OCI-LY7 (cell line): ENCODE data around the gene SH3TC1. TPM values are rescaled to one million over a fixed set of nuclear protein-coding genes. Genes with fewer than 3 reads are reported as not detected.

Experiments
- BruUV-seq: library from RNA; stranded (reverse); fragments of 400-500 nt; replicated peaks from 2 replicates; lab custom pipeline; 2021; lab: Mats Ljungman, UMichigan
- CTCF ChIA-PET: fragments of 300-600 bp; sonication (Branson Sonifier 250); formaldehyde crosslinking; loops from one replicate; lab custom pipeline; 2022; ENCODE audit warnings: antibody characterized with exemption; ENCODE audit not compliant: unreplicated experiment; lab: Charles Lee
- POLR2A ChIA-PET: fragments of 300-600 bp; sonication (Branson Sonifier 250); formaldehyde crosslinking; loops from one replicate; lab custom pipeline; 2022; ENCODE audit warnings: antibody characterized with exemption; lab: Charles Lee
- DNase-seq: peaks from one replicate; pipeline ENCODE4 v3.0.0-alpha.2; 2015; ENCODE audit warnings: low spot score
- H2AFZ ChIP-seq: fragments of 200-600 bp; sonication (generic), shearing (Covaris generic); 2 replicates; pipeline ENCODE4 v1.6.1; 2014; ENCODE audit warnings: mild to moderate bottlenecking, antibody characterized with exemption, low read length, moderate library complexity
- H3K27ac ChIP-seq: fragments of 200-600 bp; sonication (generic); 2 replicates; pipeline ENCODE4 v1.5.1; 2014; ENCODE audit warnings: mixed run types, low read depth, mild to moderate bottlenecking, moderate library complexity, low read length, inconsistent platforms; ENCODE audit not compliant: poor library complexity, severe bottlenecking
- H3K36me3 ChIP-seq: fragments of 200-600 bp; sonication (generic); 2 replicates; pipeline ENCODE4 v1.6.1; 2014; ENCODE audit warnings: mild to moderate bottlenecking, antibody characterized with exemption, low read length, moderate library complexity, mixed read lengths; ENCODE audit not compliant: insufficient read depth
- H3K4me1 ChIP-seq: fragments of 200-600 bp; sonication (generic); 2 replicates; pipeline ENCODE4 v1.5.1; 2014; ENCODE audit warnings: mild to moderate bottlenecking, low read length; ENCODE audit not compliant: insufficient read depth, poor library complexity, severe bottlenecking
- H3K4me2 ChIP-seq: fragments of 200-600 bp; sonication (generic); 2 replicates; pipeline ENCODE4 v1.6.1; 2014; ENCODE audit warnings: mild to moderate bottlenecking, low read length
- H3K4me3 ChIP-seq: fragments of 200-600 bp; sonication (generic); 2 replicates; pipeline ENCODE4 v1.5.1; 2014; ENCODE audit warnings: mild to moderate bottlenecking, low read depth, low read length; ENCODE audit not compliant: poor library complexity, severe bottlenecking
- H3K79me2 ChIP-seq: fragments of 200-600 bp; sonication (generic); 2 replicates; pipeline ENCODE4 v1.6.1; 2016; ENCODE audit warnings: low read depth, mild to moderate bottlenecking, low read length, moderate library complexity, mixed read lengths; ENCODE audit not compliant: insufficient read depth
- H3K9me2 ChIP-seq: fragments of 200-600 bp; sonication (generic); 2 replicates; pipeline ENCODE4 v1.6.1; 2016; ENCODE audit warnings: mild to moderate bottlenecking, low read length, mixed read lengths; ENCODE audit not compliant: insufficient read depth
- H3K9me3 ChIP-seq: fragments of 200-600 bp; sonication (generic); 2 replicates; pipeline ENCODE4 v1.6.1; 2014; ENCODE audit warnings: mild to moderate bottlenecking, mixed run types, low read length, mixed read lengths
- H4K20me1 ChIP-seq: fragments of 200-600 bp; sonication (generic); 2 replicates; pipeline ENCODE4 v1.6.1; 2014; ENCODE audit warnings: mild to moderate bottlenecking, antibody characterized with exemption, low read length, moderate library complexity, mixed read lengths; ENCODE audit not compliant: insufficient read depth
- EZH2phosphoT487 ChIP-seq: fragments of 200-600 bp; sonication (generic); IDR thresholded peaks from 2 replicates; pipeline ENCODE4 v1.6.1; 2018; ENCODE audit warnings: low read depth, borderline replicate concordance, mild to moderate bottlenecking, mixed run types, antibody characterized with exemption, low read length, moderate library complexity, mixed read lengths
- intact Hi-C: fragments of 100-400 bp; cut with micrococcal nuclease; formaldehyde crosslinking; loops from one replicate; pipeline ENCODE4 v1.10.0; 2022; ENCODE audit not compliant: unreplicated experiment
- total RNA-seq, 2 experiments: library from RNA; depleted of rRNA in 1 of 2; stranded (reverse); fragments of >200 nt in 1 of 2; shearing (Covaris generic) in 1 of 2; gene quantifications; 2 replicates each; pipeline ENCODE4 v1.2.3, GENCODE V29; 2014 to 2022
- TF ChIP-seq, protein P1 (sequence below): fragments of 200-600 bp; sonication (generic); conservative IDR thresholded peaks from 2 replicates; pipeline ENCODE4 v1.5.1; 2014; ENCODE audit warnings: mild to moderate bottlenecking, antibody characterized with exemption, low read length, moderate library complexity, mixed read lengths

SH3TC1 gene
- total RNA-seq, 2 experiments from 2014 or later: 17.5 to 42.4 TPM

DNA sequence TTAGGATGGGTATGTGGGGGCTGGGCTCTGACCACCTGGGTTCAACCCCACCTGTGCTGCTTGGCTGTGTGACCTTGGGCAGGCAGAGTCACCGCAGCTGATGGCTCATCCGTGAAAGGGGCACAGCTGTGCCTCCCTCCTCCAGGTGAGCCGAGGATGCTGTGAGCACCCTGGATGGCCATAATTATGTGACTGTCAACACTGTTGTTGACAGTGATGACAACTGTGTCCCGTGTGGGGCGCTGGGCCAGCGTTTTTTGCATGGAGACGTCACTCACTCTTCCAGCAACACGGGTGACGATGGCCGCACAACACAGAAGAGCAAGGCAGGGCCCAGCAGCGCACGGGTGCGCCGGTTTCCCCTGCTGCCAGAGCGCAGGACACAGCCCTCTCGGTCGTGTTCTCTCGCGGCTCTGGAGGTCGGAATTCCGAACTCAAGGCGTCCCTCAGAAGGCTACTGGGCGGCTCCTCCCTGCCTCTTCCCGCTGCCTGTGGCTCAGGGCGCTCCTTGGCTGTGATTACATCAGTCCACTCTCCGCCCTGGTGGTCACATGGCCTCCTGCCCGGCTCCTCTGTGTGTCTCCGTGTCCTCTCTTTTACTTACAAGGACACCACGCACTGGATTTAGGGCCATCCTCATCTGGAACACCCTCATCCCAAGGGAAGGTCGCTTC, 1.3 kb downstream of the SH3TC1 start:
- Histone ChIP-seq H3K79me2 (no peaks in the 10 kb centered on the region), H3K4me2 (peak overlapping the region; percentile 93), H3K9me2 (no peaks in the 10 kb centered on the region), H3K36me3 (no peaks in the 10 kb centered on the region), H3K4me3 (peak overlapping the region; percentile 67), H3K27ac (peak overlapping the region; percentile 51), H2AFZ (no peak overlapping the region; the same call in 1 of the 2 replicates), H3K4me1 (peaks cover 53% of the 10 kb centered on the region), H4K20me1 (no peaks in the 10 kb centered on the region), H3K9me3 (no peaks in the 10 kb centered on the region)
- peak; percentile 81 for DNase-seq
- TSS peak; percentile 48 for BruUV-seq
- intact Hi-C loops: loop anchor here (2.0 kb wide), 1 partner anchor 38 kb away; no protein-coding TSS in a partner anchor
- TF ChIP-seq, protein P1, sequence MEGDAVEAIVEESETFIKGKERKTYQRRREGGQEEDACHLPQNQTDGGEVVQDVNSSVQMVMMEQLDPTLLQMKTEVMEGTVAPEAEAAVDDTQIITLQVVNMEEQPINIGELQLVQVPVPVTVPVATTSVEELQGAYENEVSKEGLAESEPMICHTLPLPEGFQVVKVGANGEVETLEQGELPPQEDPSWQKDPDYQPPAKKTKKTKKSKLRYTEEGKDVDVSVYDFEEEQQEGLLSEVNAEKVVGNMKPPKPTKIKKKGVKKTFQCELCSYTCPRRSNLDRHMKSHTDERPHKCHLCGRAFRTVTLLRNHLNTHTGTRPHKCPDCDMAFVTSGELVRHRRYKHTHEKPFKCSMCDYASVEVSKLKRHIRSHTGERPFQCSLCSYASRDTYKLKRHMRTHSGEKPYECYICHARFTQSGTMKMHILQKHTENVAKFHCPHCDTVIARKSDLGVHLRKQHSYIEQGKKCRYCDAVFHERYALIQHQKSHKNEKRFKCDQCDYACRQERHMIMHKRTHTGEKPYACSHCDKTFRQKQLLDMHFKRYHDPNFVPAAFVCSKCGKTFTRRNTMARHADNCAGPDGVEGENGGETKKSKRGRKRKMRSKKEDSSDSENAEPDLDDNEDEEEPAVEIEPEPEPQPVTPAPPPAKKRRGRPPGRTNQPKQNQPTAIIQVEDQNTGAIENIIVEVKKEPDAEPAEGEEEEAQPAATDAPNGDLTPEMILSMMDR: no peak
- TF ChIP-seq EZH2phosphoT487: no peak
- CTCF ChIA-PET: no interaction called here
- POLR2A ChIA-PET: interaction anchor here (0.6 kb wide), 1 partner anchor 73 kb away, joined by 3 read pairs; no protein-coding TSS in a partner anchor

DNA sequence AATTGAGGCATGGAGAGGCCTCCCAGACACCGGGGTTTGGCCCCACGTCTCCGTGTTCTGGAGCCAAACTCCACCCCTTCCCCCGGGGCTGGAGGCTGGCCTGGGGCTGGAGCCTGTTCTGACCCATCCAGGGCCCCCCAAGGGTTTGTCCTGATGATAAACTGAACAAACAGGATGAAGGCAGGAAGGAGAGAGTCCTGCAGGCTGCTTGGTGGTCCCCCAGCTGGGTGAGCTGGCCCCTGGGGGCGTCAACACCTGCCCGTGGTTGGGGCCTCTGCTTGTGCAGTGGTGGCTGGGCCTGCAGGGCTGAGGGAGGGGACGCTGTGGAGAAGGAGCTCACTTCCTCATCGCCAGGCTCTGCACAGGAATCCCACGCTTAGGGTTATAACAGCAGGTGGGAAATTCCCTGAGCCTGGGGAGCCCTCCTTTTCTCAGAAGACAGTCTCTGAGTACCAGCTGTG, 2.3 kb downstream of the SH3TC1 start:
- CTCF ChIA-PET: interaction anchor here (0.6 to 1.0 kb wide), 2 partner anchors 25 to 1510 kb away, joined by 3 to 5 read pairs; no protein-coding TSS in a partner anchor
- H3K9me2 ChIP-seq: no peaks in the 10 kb centered on the region
- TF ChIP-seq, protein P1: no peak
- no peak for TF ChIP-seq EZH2phosphoT487
- peak overlapping the region; percentile 51 for H3K27ac ChIP-seq
- H4K20me1 ChIP-seq: no peaks in the 10 kb centered on the region
- H3K9me3 ChIP-seq: no peaks in the 10 kb centered on the region
- peak; percentile 75 for DNase-seq
- no TSS peak for BruUV-seq
- intact Hi-C loops: loop anchor here (2.0 kb wide), 1 partner anchor 39 kb away; no protein-coding TSS in a partner anchor
- H3K4me3 ChIP-seq: peak overlapping the region; percentile 67
- H3K36me3 ChIP-seq: no peaks in the 10 kb centered on the region
- no peaks in the 10 kb centered on the region for H3K79me2 ChIP-seq
- H3K4me1 ChIP-seq: peaks cover 53% of the 10 kb centered on the region
- H3K4me2 ChIP-seq: peak overlapping the region; percentile 93
- POLR2A ChIA-PET: no interaction called here
- peak overlapping the region; percentile 28; the same call in 1 of the 2 replicates for H2AFZ ChIP-seq
